HTERT RPE-1 (cell line): ENCODE measurements around the gene GIMAP2.

Experiments
- in situ Hi-C: fragments of 300-500 bp; cut with MboI; formaldehyde crosslinking; loops from 4 replicates; pipeline ENCODE4 v1.14.3; 2020; ENCODE audit warnings: low sequenced_read_pairs

GIMAP2 gene

DNA sequence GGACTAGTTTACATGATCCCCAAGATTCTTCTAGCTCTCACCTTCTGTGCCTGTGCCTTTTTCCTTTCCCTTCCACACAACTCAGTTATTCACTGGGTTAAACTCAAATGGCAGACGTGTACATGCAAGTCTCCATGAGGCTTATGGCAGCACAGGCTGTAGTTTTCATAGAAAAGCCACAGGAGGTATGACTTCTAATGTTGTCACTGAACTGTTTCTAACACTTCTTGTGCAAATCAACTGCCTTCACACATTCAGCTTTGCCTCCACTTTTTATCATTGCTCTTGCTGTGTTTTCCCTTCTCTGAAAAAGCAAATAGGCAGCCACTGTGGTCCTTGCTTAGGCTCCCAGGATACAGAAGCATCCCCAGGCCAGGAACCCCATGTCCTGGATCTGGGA, 46.4 kb downstream of the GIMAP2 start:
- in situ Hi-C loops, result no loop called here

DNA sequence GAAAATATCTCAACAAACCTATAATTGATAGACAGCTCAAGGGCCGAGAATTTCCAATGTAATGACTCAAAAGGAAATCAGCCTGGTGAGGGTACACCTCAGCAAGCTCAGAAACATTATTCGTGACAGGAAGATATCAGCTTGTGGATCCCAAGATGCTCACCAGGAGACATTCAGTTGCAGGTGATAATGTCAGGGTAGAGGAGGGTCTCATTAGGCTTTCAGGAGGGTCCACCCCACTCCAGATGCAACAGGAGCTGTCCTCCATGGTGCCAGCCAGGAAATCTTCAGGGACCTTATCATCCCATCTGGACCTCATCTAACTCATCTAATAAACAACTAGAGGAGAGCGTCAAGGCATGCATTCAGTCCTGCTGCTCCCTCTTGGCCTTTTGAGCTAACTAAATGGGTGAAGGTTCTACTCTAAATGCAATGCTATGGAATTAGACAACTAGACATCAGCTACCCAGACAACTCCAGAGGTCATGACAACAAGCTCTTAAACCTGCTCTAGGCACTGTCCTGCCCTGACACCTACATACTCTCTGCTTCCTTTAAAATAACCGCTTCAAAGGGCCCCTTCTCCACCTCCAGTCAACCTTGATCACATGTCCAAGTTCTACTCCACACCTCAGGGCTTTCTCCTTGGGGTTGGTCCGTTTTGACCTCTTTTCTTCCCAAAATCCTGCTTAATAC, 47.4 kb downstream of the GIMAP2 start:
- in situ Hi-C loops, result no loop called here

DNA sequence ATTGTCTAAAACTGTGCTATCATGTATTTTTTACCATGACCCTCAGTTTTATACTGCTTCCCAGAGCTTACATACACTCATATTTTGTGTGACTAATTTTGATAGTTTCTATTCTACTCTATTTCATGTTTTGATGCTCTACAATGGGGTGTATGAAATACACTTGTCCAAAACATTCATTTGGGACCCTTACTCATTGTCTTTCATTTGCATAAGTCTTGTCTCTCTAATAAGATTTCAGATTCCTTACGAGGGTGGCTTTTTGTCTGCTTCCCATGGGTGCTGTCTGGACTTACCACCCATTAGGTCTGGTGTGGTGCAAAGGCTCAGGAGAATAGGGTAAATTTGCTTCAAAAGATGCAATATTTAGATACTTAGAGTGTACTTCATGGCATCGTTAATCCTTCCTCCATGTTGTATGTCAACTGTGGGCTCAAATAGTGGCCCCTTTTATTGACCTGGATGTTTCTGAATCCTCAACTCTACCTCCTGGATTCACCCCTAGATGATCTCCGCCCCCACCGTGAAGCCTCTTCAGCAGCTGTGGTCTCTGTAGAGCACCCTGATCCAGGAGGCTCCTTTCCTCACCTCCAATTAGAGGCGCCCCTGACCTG, 48.1 kb downstream of the GIMAP2 start:
- in situ Hi-C loops, result no loop called here

- in situ Hi-C loops, result no loop called here
Observed at GRCh38 chr7:150734254-150734653, 48.7 kb downstream of the GIMAP2 start.

DNA sequence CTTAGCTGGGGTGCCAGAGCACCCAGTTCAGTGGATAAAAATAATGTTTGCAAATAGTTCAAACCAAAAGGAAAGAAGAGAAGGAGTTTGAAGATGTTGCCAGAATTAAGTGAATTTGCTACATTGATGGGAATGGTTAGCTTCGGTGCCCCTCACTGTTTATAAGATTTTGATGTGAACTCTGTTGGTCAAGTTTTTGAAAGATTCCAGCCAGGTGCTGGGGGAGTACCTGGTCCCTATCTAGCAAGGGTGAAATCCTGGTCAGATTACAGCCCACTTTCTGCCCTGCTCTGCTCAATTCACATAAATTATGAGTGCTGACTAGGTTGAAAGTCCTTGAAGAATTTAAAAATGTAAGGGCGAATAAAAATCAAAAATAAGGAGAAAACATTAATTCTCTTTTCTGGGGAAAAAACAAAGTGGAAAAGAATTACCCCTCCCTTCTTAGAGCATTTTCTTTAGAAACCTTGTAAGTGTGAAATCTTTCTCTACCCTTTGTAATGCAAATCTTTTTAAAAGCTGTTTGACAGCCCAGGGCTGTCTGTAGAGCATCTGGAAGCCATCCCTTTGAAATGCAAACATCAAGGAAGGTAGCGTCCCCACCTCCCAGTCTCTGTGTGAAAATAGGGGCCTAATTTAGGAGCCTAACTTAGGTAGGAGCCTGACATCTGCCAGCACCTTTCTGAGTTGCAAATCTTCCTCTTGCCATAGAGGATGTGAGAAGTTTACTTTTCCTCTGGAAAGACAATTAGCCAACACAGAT, 50.3 kb downstream of the GIMAP2 start:
- in situ Hi-C loops, result no loop called here

GRCh38 chr7:150736864-150737263, 51.4 kb downstream of the GIMAP2 start:
- in situ Hi-C loops, result no loop called here

DNA sequence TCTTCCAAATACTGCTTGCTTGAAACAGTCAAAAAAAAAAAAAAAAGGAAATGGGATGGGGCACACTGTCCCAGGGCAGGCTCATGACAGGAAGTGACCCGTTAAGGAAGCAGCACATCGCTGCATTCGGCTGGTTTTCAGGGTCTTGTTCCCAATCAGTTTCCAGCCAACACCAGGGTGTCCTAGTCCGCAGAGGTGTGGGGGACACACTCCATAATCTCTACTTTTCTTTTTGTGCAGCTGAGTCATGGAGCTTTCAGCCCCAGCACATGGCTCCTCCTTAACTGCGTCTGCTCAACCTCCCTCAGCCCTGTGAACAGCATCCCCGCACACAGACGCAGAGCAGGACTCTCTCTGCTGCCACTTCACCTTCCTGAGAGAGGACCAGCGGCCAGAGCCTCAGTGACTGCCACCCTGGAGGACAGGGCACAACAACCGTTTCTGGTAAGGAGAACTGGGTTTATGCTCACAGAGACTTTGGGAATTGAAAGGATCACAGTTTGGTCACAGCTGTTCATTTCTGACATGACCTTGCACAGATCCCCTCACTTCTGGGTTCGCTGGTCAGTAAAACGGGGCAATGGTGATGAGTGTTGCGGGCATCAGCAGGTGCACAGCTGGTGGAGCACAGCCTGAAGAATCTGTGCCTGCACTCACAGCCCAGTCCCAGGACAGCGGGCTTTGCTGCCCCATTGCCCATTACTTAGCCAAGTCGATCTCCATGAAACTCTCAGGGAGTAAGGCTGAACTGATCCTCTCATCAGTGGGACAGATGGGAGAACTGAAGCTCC, 52.0 kb downstream of the GIMAP2 start, which contains the start of gene GIMAP5:
TSS of gene GIMAP5 (plus strand) at position 154 of the 791 bp plus-strand sequence. CDS start 3,467 bp downstream, outside the sequence.
- in situ Hi-C loops, result no loop called here

DNA sequence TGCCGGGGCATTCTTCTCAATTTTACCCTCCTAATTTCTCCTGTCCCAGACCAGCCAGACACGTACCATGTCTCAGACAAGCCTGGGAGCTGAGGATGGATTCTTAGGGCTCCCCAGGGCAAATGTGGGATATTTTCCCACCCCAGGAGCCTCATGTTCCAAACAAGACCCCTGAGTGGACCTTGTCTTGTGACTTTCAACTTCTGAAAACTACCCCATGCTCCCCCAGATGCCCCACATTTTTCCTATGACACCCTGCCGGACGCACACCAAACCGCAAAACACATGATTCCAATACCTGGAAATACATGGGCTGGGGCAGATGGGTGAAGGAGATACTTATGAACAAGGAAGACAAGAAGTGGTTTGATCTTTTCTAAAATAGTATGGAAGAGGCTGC, 52.6 kb downstream of the GIMAP2 start:
- in situ Hi-C loops, result no loop called here

GRCh38 chr7:150738591-150739001, 53.1 kb downstream of the GIMAP2 start:
- in situ Hi-C loops, result no loop called here

DNA sequence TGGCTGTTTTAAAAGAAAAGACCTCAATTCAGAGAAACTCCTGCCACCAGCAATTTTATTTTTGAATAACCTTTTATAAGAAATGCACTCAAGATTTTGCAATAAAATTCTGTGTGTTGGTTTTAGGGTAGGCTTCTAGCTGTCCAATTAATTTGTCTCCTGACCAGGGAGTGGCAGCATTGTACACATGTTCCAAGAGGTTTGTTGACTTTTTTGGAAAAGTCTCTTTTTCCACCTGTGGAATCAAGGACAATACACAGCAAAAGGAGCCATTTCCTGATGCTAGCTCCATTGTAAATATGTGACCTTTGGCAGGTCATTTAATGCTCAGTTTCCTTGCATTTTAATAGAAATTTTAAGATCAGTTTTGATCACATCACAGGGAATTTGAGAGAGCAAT, 53.5 kb downstream of the GIMAP2 start:
- in situ Hi-C loops, result no loop called here

DNA sequence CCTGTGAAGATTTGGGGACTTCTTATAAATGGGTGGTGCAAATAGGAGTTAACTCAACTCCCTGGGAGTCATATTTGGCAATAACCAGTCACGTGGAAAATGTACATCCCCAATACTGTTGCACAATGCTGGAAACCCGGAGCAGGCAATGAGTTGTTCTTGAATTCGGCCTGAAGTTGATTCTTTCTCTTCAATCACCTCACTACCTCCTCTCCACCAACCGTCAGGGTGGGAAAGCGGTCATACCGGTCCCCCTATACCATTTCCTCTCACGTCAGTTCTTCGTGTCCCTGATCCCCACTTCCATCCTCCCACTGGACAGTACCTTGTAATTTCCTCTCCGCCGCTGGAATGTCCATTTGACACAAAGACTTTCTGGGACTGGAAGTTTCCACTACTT, 54.5 kb downstream of the GIMAP2 start:
- in situ Hi-C loops, result no loop called here

- in situ Hi-C loops, result no loop called here
Observed at GRCh38 chr7:150742286-150742968, 56.9 kb downstream of the GIMAP2 start.
